Embryonic facial prominence (tissue), 1 donor: ENCODE measurements around the gene AJUBA.
"Not testable (repeated sequence)": the region's sequence is repeated elsewhere in the genome, so short reads cannot be mapped to it uniquely, and the experiment has no call there.

ENCODE experiments used
- DNase-seq: peaks from one replicate; pipeline ENCODE4 v3.0.0-alpha.2; 2016; ENCODE audit errors: extremely low spot score

Gene AJUBA

DNA sequence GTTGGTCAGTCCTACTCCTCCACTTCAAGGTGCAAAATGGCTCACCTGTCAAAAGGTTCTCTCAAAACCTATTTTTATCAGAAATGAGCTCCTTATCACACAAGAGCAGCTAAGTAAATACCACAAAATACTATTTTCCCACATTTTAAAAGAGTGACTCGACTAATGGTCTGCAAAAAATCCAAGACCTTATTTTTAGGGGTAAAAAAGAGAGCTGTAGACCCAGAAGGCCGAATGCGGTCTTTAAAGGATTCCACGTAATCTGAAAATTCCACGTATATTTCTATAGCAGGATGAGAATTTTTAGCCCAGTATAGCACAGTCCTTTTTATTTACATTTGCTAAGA, 23.8 kb upstream of the AJUBA start:
- DNase-seq = no peak

GRCh38 chr14:23005451-23006187, 23.3 kb upstream of the AJUBA start:
- no peak for DNase-seq

- DNase-seq = not testable (repeated sequence)
Measured at GRCh38 chr14:23004274-23004673, 21.9 kb upstream of the AJUBA start.

- no peak for DNase-seq
Measured at GRCh38 chr14:23002592-23002991, 20.2 kb upstream of the AJUBA start.

DNA sequence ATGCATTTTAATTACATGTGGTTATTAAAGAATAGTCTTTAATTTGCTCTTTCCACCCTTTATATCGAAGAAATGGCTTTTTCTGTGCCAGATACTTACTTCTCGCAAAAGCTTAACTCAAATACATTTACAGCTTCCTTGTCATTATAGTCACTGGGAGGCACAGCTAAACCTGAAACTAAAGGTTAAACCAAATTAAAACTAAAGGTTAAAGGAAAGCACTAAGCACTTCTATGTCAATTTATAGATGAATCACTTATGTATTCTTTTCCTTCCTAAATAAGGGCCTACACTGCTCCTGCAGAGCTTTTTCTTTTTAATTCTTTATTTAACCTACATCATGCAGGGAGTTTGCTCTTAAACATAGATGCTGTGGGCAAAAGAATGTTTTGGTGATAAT, 18.5 kb upstream of the AJUBA start:
- DNase-seq = no peak

GRCh38 chr14:22998329-22999012, 16.1 kb upstream of the AJUBA start:
- no peak for DNase-seq

GRCh38 chr14:22997676-22998323, 15.4 kb upstream of the AJUBA start:
- DNase-seq = no peak

DNA sequence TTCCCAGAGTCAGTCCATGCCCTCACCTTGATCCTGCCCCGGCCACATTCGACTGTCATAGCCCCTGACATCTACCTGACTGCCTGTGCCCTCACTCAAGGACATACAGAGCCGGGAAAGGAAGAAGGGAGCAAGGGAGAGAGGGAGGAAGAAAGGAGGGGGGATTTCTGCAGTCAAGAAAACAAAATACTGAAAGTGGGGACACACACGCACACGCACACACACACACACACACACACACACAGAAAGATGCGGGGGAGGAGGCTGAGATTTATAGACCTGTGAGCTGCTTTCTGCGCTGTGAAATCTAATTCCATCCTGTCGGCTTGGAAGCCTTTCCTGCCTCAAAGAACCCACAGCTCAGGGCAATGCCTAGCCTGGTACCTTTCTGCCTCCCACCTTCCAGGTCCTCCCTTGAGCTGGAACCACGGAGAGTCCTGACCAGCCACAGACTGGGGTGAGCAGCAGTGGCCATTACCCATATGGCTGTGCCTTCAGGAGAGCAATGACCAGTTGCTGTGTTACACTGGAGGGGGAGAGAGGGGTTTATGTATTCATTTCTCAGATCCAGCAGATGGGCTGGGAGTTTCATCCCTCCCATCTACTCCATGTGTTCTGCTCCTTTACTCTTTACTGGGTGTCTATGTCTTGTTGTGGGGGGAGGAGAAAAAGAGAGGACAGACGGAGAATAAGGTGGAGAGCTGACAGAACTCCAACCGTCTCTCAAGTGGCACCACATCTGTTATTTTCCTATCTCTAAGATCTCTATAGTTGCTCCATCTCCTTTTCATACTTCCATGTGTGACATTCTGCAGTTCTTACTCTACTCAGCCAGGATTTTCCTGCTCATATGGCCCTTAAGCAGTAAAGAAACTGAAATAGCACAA, 14.7 kb upstream of the AJUBA start:
- DNase-seq = no peak

DNA sequence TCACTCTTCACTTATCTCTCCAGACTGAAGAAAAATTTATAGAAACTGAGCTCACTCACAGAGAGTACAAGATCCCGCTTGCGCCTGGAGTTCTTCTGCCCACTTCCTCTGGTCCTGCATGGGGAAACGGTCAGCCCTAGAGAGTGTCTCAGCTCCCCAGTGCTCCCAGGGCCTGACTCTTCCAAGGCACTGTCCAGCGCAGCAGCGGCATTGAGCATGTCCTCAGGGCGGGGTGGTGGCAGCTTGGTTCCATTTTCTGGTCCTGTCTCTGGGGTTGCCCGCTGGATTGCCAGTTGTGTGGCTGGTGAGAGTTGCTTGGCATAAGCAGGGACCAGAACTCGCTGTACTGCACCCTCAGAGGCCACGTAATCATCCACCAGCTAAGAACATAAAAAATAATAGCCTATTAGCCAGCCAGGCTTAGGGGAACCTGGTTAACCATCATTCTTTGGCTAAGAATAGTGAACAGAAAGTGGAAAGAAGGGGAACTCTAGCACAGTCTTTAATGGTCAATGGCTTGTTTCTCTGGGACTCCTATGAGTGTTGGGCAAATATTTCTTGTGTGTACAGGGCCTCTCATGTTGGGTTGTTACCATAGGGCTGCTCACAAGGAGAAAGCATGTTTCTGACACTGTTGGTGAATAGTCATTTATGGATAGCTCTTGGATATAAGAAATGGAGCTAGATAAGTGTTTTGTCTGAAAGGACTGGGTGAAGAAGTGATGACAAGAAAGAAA, 13.7 kb upstream of the AJUBA start:
- DNase-seq = no peak

- no peak for DNase-seq
Measured at GRCh38 chr14:22994762-22995275, 12.5 kb upstream of the AJUBA start.

DNA sequence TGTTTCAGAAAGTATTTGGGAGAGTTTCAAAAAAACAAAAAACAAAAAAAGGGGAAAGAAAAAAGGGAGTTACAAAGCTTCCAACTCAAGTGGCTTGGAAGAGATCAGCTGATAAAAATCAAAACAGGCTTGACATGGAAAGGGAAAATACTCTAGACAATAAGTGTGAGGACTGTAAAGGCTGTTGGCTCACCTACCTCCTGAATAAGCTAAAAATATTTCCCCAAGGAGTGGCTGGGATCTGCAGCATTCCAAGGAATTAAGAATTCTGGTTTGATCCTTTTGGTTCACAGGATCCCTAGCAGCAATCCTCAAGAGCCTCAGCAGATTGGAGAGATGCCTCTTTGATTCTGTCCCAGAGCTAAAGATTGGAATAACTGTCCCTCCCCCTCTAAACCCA, 11.2 kb upstream of the AJUBA start:
- no peak for DNase-seq

- DNase-seq = no peak
Measured at GRCh38 chr14:22991852-22992251, 9.5 kb upstream of the AJUBA start.

DNA sequence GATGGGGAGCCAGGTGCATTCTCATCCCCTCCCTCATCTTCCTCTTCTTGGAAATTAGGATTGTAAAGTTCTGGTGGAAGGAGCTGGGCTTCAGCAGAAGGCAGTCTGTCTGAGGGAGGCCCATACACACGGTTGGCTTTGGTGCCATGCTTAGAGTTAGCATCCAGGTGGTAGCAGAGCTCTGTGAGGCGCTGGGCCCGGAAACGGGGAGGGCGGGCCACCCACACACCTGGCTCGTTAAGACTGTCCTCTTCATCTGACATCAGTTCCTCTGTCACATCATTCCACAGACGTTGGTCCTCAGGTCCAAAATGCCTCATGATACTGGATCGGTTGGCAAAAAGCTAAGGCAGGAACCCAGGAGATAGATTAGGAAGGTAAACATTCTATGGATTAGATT, 4.9 kb upstream of the AJUBA start:
- DNase-seq = no peak

DNA sequence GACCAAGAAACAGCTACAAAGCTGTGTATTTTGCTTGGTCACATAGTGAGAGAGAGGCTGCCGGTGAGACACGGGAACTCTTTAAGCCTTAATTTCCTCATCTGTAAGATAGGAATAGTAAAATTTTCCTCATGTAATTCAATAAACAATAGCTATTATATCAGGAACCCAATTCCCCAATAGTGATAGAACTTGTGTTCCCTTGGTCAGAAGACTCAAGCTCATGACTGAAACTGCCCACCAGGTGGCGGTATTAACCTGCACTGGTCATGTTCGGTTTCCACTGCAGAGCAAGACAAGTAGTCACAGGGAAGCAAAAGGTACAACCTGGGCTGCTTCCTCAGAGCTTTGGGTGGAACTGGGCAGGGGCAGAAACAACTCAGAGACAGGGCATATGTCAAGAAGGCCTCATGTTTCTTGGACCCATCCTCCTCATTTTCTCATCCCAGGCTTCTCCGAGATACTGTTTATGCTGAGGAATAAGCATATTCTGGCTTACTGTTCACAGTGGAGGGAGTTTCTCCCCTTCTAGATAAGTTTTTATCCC, 4.2 kb upstream of the AJUBA start:
- DNase-seq = no peak

GRCh38 chr14:22985894-22986507, 3.6 kb upstream of the AJUBA start:
- no peak for DNase-seq

- DNase-seq = no peak
Measured at GRCh38 chr14:22984959-22985658, 2.8 kb upstream of the AJUBA start.

DNA sequence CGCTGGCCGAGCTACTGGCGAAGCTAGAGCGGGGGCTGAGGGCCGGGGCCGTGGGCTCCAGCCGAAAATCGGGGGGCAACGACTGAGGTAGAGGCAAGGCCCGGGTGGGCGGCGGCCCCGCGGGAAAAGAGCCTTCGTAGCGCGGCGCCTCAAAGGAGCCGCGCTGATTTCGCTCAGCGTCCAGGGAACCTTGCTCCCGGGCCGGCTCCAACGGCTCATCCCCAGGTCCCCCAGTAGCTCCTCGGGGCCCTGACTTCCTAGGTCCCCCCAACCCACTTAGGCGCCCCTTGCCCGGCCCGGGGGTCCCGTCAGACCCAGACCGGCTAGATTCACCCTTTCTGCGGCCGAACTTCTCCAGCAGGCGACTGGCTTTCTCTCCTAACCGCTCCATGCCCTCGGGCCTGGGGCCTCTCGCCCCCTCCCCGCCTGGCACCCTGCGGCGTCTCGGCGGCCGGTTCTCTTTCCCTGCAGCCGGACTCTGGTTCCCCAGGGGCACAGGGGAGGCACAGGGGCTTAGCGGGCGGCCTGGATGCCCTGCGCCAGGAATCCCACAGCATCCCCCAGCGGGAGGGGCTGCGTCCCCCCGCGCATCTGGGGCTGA, 375 bp downstream of the AJUBA start:
- DNase-seq = no peak

- no peak for DNase-seq
Measured at GRCh38 chr14:22981090-22981875, 1.1 kb downstream of the AJUBA start.

DNA sequence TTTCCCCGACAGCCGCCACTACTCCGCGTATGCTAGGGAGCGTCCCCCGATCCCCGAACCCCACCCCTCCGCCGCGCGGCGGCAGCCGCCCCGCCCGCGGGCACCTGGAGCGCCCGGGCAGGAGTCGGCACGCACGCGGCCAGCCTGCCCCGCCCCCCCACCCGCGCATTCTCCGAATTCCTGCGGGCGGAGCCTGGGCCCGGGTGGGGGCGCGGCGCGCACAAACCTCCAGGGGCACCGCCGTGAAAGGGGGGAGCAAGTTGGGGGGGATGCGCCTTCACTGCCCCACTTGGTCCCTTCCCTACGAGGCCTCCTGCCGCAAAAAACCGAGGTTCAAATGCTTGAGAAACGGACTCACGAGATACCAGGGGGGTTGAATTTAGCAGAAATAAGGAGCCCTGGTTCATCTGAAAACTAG, 1.7 kb downstream of the AJUBA start:
- DNase-seq = no peak
